ENCODE data around the gene THRB. TPM values are rescaled to one million over a fixed set of nuclear protein-coding genes. Genes with fewer than 3 reads are reported as not detected.

Gene THRB
- total RNA-seq, 4 donors from 2014 or later = 6.3 to 10.3 (median 8.5) TPM

DNA sequence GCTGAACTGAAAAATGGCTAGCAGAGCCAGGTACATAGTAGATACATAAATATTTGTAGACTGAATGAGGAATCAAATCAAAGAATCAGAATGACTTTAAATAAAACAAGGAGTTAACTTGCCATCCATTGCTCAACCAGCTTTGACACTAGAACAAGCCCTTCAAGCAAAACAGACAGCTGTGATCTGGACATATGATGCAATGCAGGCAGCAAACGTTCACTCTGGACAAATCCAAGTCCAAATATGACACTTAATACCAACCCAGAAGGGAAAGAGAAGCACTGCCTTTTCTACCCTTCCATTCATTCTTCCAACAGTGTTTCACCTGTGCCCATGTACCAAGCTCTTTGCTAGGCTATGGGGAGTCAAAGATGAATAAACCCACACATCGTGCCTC is 4.5 kb downstream of the THRB start:
- peaks cover 0 to 34% (median 0%) of the 10 kb centered on the region in 4 donors for H3K4me1 ChIP-seq
- no peaks in the 10 kb centered on the region for H3K36me3 ChIP-seq
- no peak overlapping the region for H3K27ac ChIP-seq
- peaks cover 0 to 11% of the 10 kb centered on the region in 2 donors for H3K27me3 ChIP-seq
- H3K9me3 ChIP-seq = no peaks in the 10 kb centered on the region
- WGBS, 2 donors = 50 to 55% methylated on average over 2 of the region's 2 CpGs
- peak in 1 of 2 donors; percentile 43 for DNase-seq (ENCODE audit: low spot score in 2 of 2)
- TF ChIP-seq, protein P1, sequence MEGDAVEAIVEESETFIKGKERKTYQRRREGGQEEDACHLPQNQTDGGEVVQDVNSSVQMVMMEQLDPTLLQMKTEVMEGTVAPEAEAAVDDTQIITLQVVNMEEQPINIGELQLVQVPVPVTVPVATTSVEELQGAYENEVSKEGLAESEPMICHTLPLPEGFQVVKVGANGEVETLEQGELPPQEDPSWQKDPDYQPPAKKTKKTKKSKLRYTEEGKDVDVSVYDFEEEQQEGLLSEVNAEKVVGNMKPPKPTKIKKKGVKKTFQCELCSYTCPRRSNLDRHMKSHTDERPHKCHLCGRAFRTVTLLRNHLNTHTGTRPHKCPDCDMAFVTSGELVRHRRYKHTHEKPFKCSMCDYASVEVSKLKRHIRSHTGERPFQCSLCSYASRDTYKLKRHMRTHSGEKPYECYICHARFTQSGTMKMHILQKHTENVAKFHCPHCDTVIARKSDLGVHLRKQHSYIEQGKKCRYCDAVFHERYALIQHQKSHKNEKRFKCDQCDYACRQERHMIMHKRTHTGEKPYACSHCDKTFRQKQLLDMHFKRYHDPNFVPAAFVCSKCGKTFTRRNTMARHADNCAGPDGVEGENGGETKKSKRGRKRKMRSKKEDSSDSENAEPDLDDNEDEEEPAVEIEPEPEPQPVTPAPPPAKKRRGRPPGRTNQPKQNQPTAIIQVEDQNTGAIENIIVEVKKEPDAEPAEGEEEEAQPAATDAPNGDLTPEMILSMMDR (IDR thresholded peaks at IDR 0.05) = no peak
- peak in 1 of 2 donors; percentile 76 for TF ChIP-seq EP300 (IDR thresholded peaks at IDR 0.05)
- H3K4me3 ChIP-seq = no peak overlapping the region

DNA sequence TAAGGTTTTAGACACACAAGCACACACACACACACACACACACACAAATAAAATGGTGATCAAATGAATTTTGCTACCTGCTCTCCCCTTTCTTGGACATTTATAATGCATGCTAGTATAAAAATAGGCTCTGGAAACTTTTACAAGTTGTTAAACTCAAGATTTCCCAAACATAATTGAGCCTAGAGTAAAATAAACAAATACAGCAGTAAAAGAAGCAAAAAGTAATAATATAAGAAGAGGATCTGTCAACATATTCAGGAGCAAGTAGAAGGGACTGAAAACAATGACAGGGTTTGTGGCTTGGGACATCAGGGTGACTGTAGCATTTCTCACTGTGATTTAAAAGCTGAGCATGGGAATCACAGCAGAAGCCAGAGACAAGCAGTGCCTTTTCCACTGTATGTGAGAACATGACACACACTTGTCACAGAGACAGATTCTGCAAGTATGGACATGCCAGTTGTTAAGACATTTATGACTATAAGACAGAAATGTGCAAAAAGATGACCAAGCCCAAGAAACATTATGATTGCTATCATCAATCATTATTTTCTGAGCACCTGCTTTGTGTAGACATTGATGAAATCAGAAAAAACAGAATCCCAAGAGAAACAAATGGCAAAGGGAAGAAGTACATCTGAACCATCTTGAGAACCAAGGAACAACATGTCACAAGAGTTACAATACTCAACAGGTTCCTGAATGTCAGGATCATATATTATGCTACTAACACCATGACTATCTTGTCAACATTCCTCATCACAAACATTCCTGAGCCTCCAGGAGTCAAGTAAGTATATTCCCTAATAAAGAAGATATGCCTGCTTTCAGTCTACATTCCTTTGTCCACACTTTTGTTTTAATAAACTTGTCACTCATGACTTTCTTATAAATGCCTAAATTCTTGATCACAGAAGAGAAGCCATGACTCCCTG is 7.1 kb downstream of the THRB start:
- no peak overlapping the region for H3K27ac ChIP-seq
- no peaks in the 10 kb centered on the region for H3K9me3 ChIP-seq
- DNase-seq (ENCODE audit: low spot score in 2 of 2) = no peak
- H3K4me3 ChIP-seq = no peak overlapping the region
- no peak for TF ChIP-seq EP300 (IDR thresholded peaks at IDR 0.05)
- TF ChIP-seq, protein P1 (IDR thresholded peaks at IDR 0.05) = no peak
- no peak for TF ChIP-seq POLR2A (IDR thresholded peaks at IDR 0.05)
- H3K4me1 ChIP-seq = peaks cover 0 to 16% (median 0%) of the 10 kb centered on the region in 4 donors
- no peaks in the 10 kb centered on the region for H3K36me3 ChIP-seq
- no peaks in the 10 kb centered on the region for H3K27me3 ChIP-seq

DNA sequence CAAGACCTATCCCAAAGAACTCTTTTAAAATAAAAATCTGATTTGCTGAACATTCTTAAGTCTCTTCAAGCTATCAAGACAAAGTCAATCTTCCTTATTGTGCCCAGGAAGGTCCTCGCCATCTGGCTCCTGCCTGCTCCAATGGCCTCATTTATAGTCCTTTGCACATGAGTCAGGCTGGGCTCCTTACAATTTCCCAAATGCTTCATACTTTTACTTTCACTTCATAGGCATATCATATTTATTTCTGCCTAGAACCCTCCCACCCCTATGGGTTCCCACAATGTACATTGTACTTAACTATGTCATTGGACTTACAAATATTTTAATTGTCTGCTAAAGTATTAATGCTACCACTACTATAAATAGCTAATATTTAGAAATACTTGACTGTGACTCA is 9.1 kb downstream of the THRB start:
- Histone ChIP-seq H3K4me1 (peaks cover 0 to 15% (median 0%) of the 10 kb centered on the region in 4 donors), H3K9me3 (no peaks in the 10 kb centered on the region)

DNA sequence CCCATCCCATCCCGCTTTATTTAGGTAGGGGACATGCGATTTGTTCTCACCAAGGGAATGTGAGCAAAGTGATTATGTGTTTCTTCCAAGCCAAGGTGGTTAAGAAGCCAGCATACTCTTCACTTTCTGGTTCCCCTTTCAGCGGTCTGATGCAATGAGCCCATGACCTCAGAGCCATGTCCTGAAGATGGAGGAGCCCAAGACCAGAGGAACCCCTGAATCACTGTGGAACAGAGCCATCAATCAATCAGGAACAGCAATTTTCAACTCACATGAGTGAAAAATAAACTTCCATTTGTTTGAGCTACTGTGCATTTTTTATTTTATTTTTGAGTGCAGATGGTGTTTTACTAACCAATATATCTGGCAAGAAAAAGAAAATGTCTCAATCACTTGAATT is 10.8 kb downstream of the THRB start:
- TF ChIP-seq, protein P1 (IDR thresholded peaks at IDR 0.05) = no peak
- TF ChIP-seq EP300 (IDR thresholded peaks at IDR 0.05) = peak in 1 of 2 donors; percentile 53
- WGBS, 2 donors = 85 to 87% methylated on average over 3 of the region's 3 CpGs
- no peaks in the 10 kb centered on the region for H3K9me3 ChIP-seq
- DNase-seq (ENCODE audit: low spot score in 2 of 2) = peak in 1 of 2 donors; percentile 48
- H3K27ac ChIP-seq = no peak overlapping the region
- no peaks in the 10 kb centered on the region for H3K36me3 ChIP-seq
- H3K27me3 ChIP-seq = no peaks in the 10 kb centered on the region
- no peak overlapping the region for H3K4me3 ChIP-seq
- peaks cover 0 to 4% (median 0%) of the 10 kb centered on the region in 4 donors for H3K4me1 ChIP-seq

More for the DNA sequence above, 9.1 kb downstream of the THRB start:
- Histone ChIP-seq H3K27me3 (no peaks in the 10 kb centered on the region), H3K27ac (no peak overlapping the region), H3K36me3 (no peaks in the 10 kb centered on the region), H3K4me3 (no peak overlapping the region)
- 90 to 97% methylated on average over 1 of the region's 1 CpG for WGBS, 2 donors
- DNase-seq (ENCODE audit: low spot score in 2 of 2) = no peak
- no peak for TF ChIP-seq POLR2A (IDR thresholded peaks at IDR 0.05)
- TF ChIP-seq, protein P1 (IDR thresholded peaks at IDR 0.05) = no peak
- no peak for TF ChIP-seq EP300 (IDR thresholded peaks at IDR 0.05)

DNA sequence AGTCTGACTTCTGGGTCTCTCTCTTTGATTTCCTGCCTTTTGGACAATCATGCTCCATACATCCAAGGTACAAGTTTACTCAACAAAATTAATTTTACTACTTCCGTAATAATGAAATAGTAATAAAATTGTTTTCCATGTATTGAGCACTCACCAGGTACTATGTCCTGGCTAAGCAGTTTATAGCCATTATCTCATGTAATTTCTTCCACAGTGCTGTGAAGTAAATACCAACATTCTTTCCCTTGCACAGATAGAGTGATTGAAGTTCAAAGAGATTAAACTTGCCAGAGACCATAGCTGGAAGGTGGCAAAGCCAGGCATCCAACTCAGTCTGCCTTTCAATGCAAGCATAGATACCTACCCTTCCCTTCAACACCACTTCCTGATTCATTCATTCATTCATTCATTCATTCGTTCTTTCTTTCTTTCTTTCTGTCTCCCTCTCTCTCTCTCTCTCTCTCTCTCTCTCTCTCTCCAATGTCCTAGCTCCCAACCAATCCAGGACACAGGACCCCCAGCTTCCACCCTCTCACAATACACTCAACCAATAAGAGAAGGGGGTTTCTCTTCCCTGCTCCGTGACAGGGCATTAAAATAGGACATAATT is 12.4 kb downstream of the THRB start:
- Histone ChIP-seq H3K4me3 (no peak overlapping the region), H3K27ac (no peak overlapping the region), H3K4me1 (peaks cover 0 to 4% (median 0%) of the 10 kb centered on the region in 4 donors), H3K27me3 (no peaks in the 10 kb centered on the region), H3K36me3 (no peaks in the 10 kb centered on the region), H3K9me3 (no peaks in the 10 kb centered on the region)
- no peak for DNase-seq (ENCODE audit: low spot score in 2 of 2)
- 85 to 87% methylated on average over 3 of the region's 3 CpGs for WGBS, 2 donors
- TF ChIP-seq POLR2A (IDR thresholded peaks at IDR 0.05) = no peak
- no peak for TF ChIP-seq EP300 (IDR thresholded peaks at IDR 0.05)
- TF ChIP-seq, protein P1 (IDR thresholded peaks at IDR 0.05) = no peak
